Heart right ventricle (tissue), 16 donors: ENCODE data around the gene SERPINH1. TPM values are rescaled to one million over a fixed set of nuclear protein-coding genes. Genes with fewer than 3 reads are reported as not detected.

Source experiments
- ATAC-seq, 8 donors: fragments of 200-7000 bp; cut with Tn5 transposase; one replicate each; pipeline ENCODE4 v1.9.1; 2020; ENCODE audit warnings: mild to moderate bottlenecking in 8 of 8, moderate library complexity in 8 of 8, moderate number of reproducible peaks in 1 of 8
- DNase-seq, 2 donors: peaks; one replicate each; pipeline ENCODE4 v3.0.0-alpha.2; 2020
- H3K27ac ChIP-seq, 10 donors: fragments of 200-600 bp; sonication (generic) in 2 of 10; one replicate each; pipeline versions ENCODE4 v1.5.0 to v1.8.0; 2020 to 2022; ENCODE audit warnings: mild to moderate bottlenecking in 3 of 10
- H3K27me3 ChIP-seq, 7 donors: fragments of 200-600 bp; one replicate each; pipeline ENCODE4 v1.8.0; 2021 to 2022; ENCODE audit warnings: mild to moderate bottlenecking in 2 of 7
- H3K36me3 ChIP-seq, 9 donors: fragments of 200-600 bp; sonication (generic) in 1 of 9; one replicate each; pipeline versions ENCODE4 v1.5.0 to v1.8.0; 2020 to 2022; ENCODE audit warnings: mild to moderate bottlenecking in 2 of 9
- H3K4me1 ChIP-seq, 9 donors: fragments of 200-600 bp; sonication (generic) in 1 of 9; one replicate each; pipeline versions ENCODE4 v1.5.0 to v1.8.0; 2020 to 2022; ENCODE audit warnings: mild to moderate bottlenecking in 4 of 9
- H3K4me3 ChIP-seq, 10 donors: fragments of 200-600 bp; sonication (generic) in 2 of 10; one replicate each; pipeline versions ENCODE4 v1.5.0 to v1.8.0; 2020 to 2022; ENCODE audit warnings: mild to moderate bottlenecking in 7 of 10, moderate library complexity in 2 of 10
- H3K9me3 ChIP-seq, 11 donors: fragments of 200-600 bp in 10 of 11; sonication (generic) in 2 of 11; one replicate each; pipeline versions ENCODE4 v1.5.0 to v1.8.0; 2013 to 2022; ENCODE audit warnings: mild to moderate bottlenecking in 2 of 11, control low read depth in 1 of 11, moderate library complexity in 1 of 11
- CTCF ChIP-seq, 9 donors: fragments of 200-600 bp; sonication (generic) in 2 of 9; IDR thresholded peaks; one replicate each; pipeline versions ENCODE4 v1.5.0 to v1.8.0; 2021 to 2022; ENCODE audit warnings: antibody characterized with exemption in 9 of 9, mild to moderate bottlenecking in 5 of 9, moderate library complexity in 1 of 9
- WGBS, 2 donors: extraction: QIAGEN DNeasy Blood & Tissue Kit; methylation state at CpG; one replicate each; pipeline ENCODE4 v1.1.7; 2013; ENCODE audit warnings: inconsistent platforms in 1 of 2; 5-methylcytosine and 5-hydroxymethylcytosine counted together
- intact Hi-C, 10 donors: fragments of 100-400 bp; cut with DNase I; formaldehyde crosslinking; loops; one replicate each; pipeline versions ENCODE4 v1.11.1 to v1.14.2; 2022
- polyA plus RNA-seq, 2 donors: library from polyadenylated mRNA; stranded (reverse); fragments of 200-250 nt; gene quantifications; one replicate each; pipeline ENCODE4 v1.2.3, GENCODE V29; 2013
- total RNA-seq, 10 donors: library from RNA; stranded (reverse); fragmentation: NEBNext Ultra II Directional in 3 of 10; extraction: Animal tissue kit (Norgen Biotek cat#: 25700) in 3 of 10; gene quantifications; one replicate each; pipeline versions ENCODE4 v1.2.1 to v1.2.4, GENCODE V29; 2021 to 2023
- donor health status: Arrhythmogenic right ventricular cardiomyopathy.
- donor health status: ischemic (EF 13 %, LVEDD 7.1; RV severe dilation, severe dysfunction).
- donor health status: healthy with polysubstance abuse.
- donor health status: DM: no; HTN: yes; CAD: no.
- donor health status: DM: no; HTN: no; CAD: no.
- donor health status: ischemic (EF 25% LVEDD 6.9; RV normal size, moderate dysfunction).
- donor health status: ischemic (EF 25% LVEDD 5.7; RV mildly dilated, moderate dysfunction).
- donor health status: healthy.
- donor health status: DM: yes; HTN: yes; CAD: no.
- donor health status: Ischemic cardiomyopathy.
- donor health status: ischemic (EF 35%, LVEDD 5.7; RV mildly dilated, moderate dysfunction).
- donor health status: nonischemic (EF 11% LVEDD 7.7; RV severe dilation, severe dysfunction).
- donor health status: DM: yes; HTN: yes; CAD: no.
- donor health status: PGD.
- donor health status: ischemic (EF 29% LVEDD 5.4; RV normal size, mild dysfunction).
- donor health status: nonischemic (EF 23%, LVEDD 6.1; RV moderate dilation, normal function).

The SERPINH1 gene
- total and polyA plus RNA-seq, 12 donors, result 31.8 to 218 (median 53.2) TPM

- Histone ChIP-seq H3K4me1 (peaks cover 13 to 81% (median 70%) of the 10 kb centered on the region in 9 donors), H3K9me3 (no peaks in the 10 kb centered on the region), H3K27ac (peak overlapping the region; percentile 31 to 100 (median 98)), H3K4me3 (peak overlapping the region in 4 of 10 donors; percentile 11 to 32 (median 18)), H3K36me3 (no peaks in the 10 kb centered on the region), H3K27me3 (no peaks in the 10 kb centered on the region)
- peak; percentile 38 to 79 for DNase-seq
- intact Hi-C loops, result loop anchor here in 1 of 10 donors (10.0 kb wide), 1 partner anchor 586 kb away; no protein-coding TSS in a partner anchor
- peak in 5 of 8 donors; percentile 9 to 27 (median 10) for ATAC-seq
- TF ChIP-seq CTCF (IDR thresholded peaks at IDR 0.05), result no peak
- 11 to 13% methylated on average over 8 of the region's 8 CpGs for WGBS, 2 donors
These were observed 2.9 kb upstream of the SERPINH1 start for GRCh38 chr11:75558939-75559843.

GRCh38 chr11:75560644-75561043, 1.4 kb upstream of the SERPINH1 start:
- TF ChIP-seq CTCF (IDR thresholded peaks at IDR 0.05), result no peak
- intact Hi-C loops, result no loop called here
- H3K27ac ChIP-seq, result peak overlapping the region in 9 of 10 donors; percentile 88 to 100 (median 99)
- peaks cover 18 to 82% (median 75%) of the 10 kb centered on the region in 9 donors for H3K4me1 ChIP-seq
- H3K9me3 ChIP-seq, result no peaks in the 10 kb centered on the region
- DNase-seq (no peak), ATAC-seq (no peak)
- H3K27me3 ChIP-seq, result no peaks in the 10 kb centered on the region
- H3K36me3 ChIP-seq, result peaks cover 0 to 7% (median 0%) of the 10 kb centered on the region in 9 donors
- WGBS, 2 donors, result 61 to 77% methylated on average over 1 of the region's 1 CpG
- H3K4me3 ChIP-seq, result no peak overlapping the region

GRCh38 chr11:75561426-75562047, 516 bp upstream of the SERPINH1 start:
- intact Hi-C loops, result loop anchor here in 1 of 10 donors (2.0 kb wide), 1 partner anchor 21 kb away; no protein-coding TSS in a partner anchor
- ATAC-seq (no peak), DNase-seq (no peak)
- TF ChIP-seq CTCF (IDR thresholded peaks at IDR 0.05), result peak in 1 of 9 donors; percentile 10
- peaks cover 0 to 15% (median 4%) of the 10 kb centered on the region in 9 donors for H3K36me3 ChIP-seq
- H3K27ac ChIP-seq, result peak overlapping the region; percentile 98 to 100 (median 99)
- H3K27me3 ChIP-seq, result no peaks in the 10 kb centered on the region
- H3K9me3 ChIP-seq, result no peaks in the 10 kb centered on the region
- 16 to 19% methylated on average over 21 of the region's 21 CpGs for WGBS, 2 donors
- peak overlapping the region; percentile 72 to 99 (median 88) for H3K4me3 ChIP-seq
- H3K4me1 ChIP-seq, result peaks cover 25 to 88% (median 84%) of the 10 kb centered on the region in 9 donors

GRCh38 chr11:75562836-75563484, 907 bp downstream of the SERPINH1 start:
- H3K9me3 ChIP-seq, result no peaks in the 10 kb centered on the region
- peaks cover 0 to 29% (median 16%) of the 10 kb centered on the region in 9 donors for H3K36me3 ChIP-seq
- peak; percentile 50 to 77 for DNase-seq
- no peaks in the 10 kb centered on the region for H3K27me3 ChIP-seq
- H3K4me3 ChIP-seq, result peak overlapping the region; percentile 72 to 99 (median 88)
- no peak for TF ChIP-seq CTCF (IDR thresholded peaks at IDR 0.05)
- peak; percentile 10 to 59 (median 37) for ATAC-seq
- peak overlapping the region; percentile 98 to 100 (median 99) for H3K27ac ChIP-seq
- peaks cover 28 to 89% (median 86%) of the 10 kb centered on the region in 9 donors for H3K4me1 ChIP-seq
- 2 to 3% methylated on average over 16 of the region's 16 CpGs for WGBS, 2 donors
- intact Hi-C loops, result loop anchor here in 1 of 10 donors (2.0 kb wide), 1 partner anchor 20 kb away; no protein-coding TSS in a partner anchor
